ENCODE measurements around the gene TBC1D22A.
"Not testable (repeated sequence)": the region's sequence is repeated elsewhere in the genome, so short reads cannot be mapped to it uniquely, and the experiment has no call there.

TBC1D22A gene

DNA sequence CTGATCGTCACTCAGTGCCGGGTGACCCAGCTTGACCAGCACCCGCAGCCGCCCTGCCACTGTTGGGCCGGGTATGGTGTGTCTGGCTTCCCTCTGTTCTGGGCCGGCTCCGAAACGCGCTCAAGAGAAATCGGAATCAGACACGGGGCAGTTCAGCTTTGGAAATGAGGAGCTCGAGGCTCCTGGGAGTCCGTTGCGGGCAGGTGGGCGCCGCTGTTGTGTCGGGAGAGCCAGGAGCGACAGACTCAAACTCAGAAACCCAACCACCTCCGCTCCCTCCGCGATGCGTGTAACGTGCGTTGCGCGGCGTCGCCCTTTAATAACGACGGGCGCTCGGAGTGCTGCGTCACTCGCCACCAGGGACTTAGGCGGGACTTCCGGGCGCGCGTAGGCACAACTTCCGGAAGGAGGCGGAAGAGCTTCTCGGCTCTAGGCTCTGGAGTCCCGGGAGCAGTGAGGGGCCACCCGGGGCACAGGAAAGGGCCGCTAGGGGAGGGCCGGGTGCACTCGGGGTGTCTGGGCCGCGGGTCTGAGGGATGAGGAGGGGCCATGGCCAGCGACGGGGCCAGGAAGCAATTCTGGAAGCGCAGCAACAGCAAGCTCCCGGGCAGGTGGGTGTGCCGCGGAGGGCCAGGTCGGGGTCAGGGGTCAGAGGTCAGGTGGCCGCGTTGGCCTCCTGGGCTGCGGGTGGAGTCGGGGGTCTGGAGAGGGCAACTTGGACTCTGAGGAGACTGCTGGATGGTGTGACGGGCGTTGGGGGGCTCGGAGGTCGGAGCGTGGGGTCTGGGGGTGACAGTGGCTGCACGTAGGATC lies at the start of gene TBC1D22A:
Gene TBC1D22A, plus strand, starts transcription at position 413 of the 813 bp plus-strand sequence. Its CDS starts 137 bp downstream, at position 550.
- DNase-seq = peak; percentile 95

- DNase-seq = no peak
Observed at GRCh38 chr22:46714550-46714949, 47.9 kb upstream of the TBC1D22A start.

DNA sequence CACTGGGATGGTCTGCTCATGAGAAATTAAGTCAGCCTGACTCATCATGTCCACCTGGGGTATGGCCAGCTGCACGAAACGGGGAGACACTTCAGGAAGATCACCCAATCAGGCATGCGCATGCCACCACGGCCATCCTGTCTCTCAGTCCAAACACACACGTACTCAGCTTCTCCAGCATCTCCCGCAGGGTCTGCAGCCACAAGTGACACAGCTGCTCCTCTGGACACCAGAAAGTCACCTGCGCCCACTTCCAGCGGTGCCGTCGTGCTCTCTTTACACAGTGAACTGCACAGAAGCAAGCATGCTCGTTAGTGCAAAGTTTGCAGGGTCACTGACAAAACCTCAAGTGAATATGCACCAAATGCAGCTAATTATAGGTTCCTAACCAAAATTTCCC lies 42.5 kb upstream of the TBC1D22A start:
- DNase-seq = no peak

DNA sequence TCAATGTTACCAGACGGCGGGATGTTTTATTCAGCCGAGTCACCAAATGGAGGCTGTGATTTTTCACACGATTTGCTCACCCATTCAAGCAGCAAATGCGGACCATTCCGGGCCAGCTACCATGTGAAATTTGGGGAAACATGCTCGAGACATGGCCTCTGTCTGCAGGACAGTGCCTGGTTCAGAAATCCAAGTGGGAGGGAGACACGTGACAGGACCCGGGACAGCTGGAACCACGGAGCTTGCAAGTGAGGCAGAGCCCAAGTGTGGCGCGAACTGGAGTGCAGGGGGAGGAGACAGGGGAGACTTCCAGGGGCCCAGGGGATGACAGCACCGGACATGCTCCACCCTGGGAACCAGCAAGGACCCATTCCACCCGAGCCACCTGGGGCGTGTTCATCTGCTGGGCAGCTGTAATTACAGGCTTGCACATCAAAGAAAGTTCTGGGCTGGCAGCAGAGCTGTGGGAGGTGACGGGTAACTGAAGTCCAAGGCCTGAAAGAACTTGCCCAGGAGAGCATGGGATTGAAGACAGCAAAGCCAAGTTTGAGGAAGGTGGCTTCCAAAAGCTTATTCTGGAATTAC lies 40.9 kb upstream of the TBC1D22A start:
- DNase-seq = no peak

GRCh38 chr22:46723882-46724281 lies 38.6 kb upstream of the TBC1D22A start:
- DNase-seq = no peak

DNA sequence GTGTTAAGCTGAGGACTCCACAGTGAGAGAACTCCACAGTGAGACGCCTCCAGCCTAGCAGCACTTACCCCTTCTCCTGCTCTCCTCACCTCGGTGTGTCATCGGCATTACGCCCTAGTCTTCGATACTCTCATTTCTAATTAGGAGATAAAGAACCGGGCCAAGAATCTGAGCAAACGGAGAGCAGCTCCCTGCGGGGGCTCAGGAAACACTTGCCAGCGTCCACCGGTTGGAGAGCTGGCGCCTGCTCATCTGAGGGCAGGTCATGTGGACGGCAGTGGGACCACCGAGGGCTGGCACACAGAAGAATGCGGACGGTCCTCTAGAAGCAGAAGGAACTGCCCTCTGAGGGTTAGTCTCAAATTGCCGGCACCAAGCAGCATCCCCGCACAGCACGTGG lies 37.4 kb upstream of the TBC1D22A start:
- no peak for DNase-seq

DNA sequence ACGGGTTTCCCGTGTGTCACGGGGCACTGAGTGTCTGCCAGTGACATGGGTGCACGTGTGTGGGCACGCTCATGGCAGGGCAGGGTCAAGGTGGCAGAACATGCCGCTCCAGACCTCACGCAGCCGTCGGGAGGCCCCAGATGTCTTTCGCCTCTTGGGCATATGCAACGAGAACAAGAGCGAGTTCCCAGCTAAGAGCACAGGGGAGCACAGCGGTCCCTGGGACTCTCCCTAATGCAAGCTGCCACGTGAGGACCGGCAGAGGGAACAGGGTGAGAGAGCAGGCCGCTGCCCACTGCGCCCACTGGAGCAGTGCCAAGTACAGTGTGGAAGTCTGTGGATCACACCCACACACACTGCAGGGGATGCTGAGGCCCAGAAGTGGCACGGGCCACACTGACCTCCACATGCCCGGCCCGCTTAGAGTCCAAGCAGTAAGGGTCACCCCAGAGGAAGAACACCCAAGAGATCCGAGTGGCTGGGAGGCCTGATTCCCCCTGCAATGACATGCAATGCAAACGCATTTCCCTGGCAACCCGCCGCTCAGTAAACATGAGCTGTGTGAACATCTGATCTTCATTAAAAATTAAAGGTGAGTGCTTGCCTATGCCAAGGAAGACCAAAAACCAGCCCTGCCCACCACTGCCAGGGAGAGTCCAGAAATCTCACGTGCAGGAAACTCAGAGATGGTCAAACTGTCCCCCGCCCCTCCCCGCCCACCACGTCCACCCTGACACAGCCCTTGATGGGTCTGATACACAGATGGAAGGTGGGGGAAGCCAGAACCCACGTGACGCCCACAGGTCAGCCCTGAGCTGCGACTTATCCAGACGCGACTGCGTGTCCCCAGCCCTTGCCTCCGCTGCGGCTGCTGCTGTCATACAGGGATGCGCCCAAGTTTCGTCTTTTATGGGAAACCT lies 36.1 kb upstream of the TBC1D22A start:
- no peak for DNase-seq

DNA sequence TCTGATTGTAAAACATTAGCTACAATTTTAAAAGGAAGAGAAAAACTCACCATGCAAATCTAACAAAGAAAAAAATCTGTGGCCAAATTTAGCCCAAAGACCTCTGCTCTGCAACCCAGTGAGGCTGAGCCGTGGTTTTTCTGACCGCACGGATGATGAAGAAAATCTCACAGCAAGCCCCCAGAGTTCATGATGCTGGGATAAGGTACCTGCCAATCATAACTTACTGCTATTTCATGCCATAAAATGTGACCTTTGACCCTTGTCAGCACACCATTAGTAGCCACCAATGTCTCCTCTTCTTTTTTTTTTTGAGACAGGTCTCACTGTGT lies 35.5 kb upstream of the TBC1D22A start:
- no peak for DNase-seq

GRCh38 chr22:46727813-46728364 lies 34.6 kb upstream of the TBC1D22A start:
- DNase-seq = no peak

- DNase-seq = no peak
Observed at GRCh38 chr22:46728470-46728869, 34.0 kb upstream of the TBC1D22A start.

GRCh38 chr22:46730568-46731245 lies 31.7 kb upstream of the TBC1D22A start:
- DNase-seq = no peak

DNA sequence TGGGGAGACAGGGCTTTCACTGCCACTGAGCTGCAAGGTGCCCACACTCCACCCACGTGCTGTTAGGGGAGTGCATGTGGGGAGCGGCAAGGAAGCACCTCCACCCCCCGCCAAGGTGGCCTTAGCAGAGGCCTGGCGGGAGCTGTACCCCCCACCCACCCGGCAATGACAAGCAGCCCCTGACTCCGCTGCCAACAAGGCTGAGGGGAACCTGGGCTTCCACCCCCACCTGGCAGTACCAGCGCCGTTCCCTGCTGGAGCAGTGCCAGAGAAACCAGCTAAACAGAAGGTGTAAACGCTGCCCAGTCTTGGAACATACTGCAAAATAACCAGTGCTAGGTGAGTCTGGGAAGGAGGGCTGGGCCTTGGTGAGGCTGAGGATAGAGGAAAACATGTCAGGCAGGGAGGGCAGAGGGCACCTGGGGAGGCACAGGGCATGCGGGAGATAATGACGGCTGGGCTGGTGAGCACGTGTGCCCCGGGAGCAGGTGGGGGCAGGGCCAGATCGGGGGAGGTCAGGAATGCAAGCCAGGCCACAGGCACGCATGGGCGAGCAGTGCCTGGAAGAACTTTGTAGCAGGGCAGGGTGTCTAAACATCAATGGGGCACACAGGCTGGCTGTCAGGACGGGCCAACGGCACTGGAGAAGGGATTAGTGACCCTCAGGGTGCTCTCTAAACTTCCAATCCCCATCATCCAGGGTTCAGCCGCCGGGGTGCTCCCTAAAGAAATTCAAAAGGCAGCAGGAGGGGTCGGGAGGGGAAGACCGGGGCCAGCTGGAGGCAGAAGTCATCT lies 31.0 kb upstream of the TBC1D22A start:
- DNase-seq = no peak

DNA sequence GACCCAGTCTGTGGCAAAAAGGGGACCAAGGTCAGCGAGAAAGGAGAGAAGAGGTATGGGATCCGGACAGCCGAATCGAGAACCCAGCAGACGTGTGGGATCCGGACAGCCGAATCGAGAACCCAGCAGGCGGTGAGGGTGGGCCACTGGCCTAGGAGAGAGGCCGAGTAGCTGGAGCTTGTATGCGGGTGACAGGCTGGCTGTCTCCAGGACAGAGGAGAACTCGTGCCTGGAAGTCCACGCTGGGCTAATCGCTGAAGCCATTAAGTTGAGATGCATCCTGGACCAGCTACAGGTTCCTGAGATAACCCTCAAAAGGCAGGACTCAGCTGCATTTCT lies 30.4 kb upstream of the TBC1D22A start:
- no peak for DNase-seq

DNA sequence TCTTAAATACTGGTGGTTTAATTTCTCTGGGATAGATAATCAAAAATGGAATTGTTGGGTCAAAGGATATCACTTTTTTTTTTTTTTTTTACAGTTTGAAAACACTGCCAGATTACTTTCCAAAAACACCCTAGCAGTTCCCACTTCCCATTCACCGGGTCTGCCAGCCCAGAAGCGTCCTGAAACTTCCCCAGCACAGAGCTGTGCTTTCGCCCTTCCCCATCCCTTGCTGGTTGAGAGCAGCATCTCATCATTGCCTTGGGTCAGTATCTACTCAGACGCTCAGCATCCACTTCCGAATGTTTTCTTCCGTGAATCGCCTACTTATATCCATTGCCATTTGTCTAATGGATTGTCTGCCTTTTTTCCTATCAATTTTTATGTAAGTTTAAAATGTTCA lies 29.9 kb upstream of the TBC1D22A start:
- DNase-seq = no peak

- not testable (repeated sequence) for DNase-seq
Observed at GRCh38 chr22:46734213-46734722, 28.2 kb upstream of the TBC1D22A start.

GRCh38 chr22:46734830-46735453 lies 27.5 kb upstream of the TBC1D22A start:
- DNase-seq = peak; percentile 64

GRCh38 chr22:46735747-46736608 lies 26.5 kb upstream of the TBC1D22A start:
- DNase-seq = no peak

DNA sequence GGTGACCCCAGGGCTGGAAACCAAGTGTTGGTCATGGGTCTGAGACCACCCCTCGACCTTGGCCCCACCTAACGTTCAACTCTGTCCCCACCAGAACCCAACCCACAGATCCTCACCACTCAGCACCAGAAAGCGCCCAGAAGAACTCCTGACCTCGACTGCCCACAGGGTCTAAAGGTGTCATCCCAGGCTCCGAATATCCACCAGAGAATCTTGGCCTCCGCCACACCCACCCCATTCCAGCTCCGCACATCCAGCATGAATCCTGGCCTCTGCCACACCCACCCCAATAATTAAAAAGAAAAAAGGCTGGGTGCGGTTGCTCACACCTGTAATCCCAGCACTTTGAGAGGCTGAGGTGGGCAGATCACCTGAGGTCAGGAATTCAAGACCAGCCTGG lies 25.7 kb upstream of the TBC1D22A start:
- DNase-seq = no peak

DNA sequence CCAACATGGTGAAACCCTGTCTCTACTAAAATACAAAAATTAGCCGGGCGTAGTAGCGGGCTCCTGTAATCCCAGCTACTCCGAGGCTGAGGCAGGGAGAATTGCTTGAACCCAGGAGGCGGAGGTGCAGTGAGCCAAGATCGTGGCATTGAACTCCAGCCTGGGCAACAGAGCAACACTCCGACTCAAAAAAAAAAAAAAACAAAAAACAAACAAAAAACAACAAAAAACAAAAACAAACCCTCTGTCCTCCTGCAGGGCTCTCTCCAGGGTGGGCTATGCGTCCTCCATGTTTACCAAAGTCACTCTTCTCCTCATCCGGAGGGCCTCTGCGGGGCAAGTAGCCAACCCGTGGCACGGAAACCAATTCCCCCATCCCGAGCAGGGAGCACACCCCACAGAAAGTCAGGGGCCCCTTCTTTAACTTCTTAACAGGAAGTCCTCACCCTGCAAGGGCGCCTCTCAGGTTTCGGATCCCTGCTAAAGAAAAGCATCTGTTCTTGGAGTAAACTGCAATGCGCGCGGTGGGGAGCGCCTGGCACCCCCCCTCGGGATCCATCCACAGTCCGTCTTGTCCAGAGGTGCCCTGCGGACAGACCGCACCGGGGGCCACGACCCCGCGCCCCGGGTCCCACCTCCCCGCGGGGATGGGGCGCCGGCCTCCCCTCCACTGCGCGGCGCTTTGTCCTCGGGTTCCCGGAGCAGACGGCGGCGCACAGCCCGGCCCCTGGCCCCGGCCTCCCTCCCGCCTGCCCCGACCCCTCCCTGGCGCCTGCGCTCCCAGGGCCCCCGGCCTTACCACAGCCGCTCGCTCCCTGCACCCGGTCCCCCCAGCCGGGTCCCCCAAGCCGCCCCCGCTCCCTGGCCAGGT lies 25.1 kb upstream of the TBC1D22A start:
- peak; percentile 40 for DNase-seq
